HuH-7 (cell line): ENCODE results near the gene PDE4B.

ENCODE experiments used
- DNase-seq: peaks from one replicate; pipeline ENCODE4 v3.0.0; 2011; ENCODE audit warnings: low spot score

Gene PDE4B

DNA sequence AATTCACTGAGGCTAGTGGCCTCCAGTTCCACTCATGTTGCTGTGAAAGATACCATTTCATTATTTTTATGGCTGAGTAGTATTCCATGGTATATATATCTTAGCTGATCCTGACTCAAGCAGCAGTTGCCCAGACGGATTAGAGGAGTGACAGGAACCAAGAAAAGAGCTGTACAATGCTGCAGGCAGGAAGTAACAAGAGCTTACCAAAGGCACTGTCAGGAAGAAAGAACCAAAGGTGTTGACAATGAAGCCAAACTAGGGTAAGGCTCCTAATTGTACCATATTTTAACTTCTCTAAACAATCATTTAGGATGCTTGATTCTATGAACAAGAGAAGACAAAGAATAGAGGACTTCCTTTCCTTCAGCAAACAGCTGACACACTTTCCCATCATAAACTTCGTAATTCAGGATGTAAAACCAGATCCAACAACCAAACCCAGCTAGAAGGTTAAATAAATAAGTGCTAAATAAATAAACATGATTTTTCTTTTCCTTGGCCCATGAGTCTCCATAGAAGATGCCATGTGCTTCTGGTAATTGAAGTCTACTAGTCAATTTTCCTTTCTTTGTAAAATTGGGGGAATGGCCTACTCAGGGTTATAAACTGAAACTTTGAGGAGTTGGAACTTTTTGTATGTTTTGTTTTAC lies 493.0 kb downstream of the PDE4B start:
- DNase-seq: no peak

DNA sequence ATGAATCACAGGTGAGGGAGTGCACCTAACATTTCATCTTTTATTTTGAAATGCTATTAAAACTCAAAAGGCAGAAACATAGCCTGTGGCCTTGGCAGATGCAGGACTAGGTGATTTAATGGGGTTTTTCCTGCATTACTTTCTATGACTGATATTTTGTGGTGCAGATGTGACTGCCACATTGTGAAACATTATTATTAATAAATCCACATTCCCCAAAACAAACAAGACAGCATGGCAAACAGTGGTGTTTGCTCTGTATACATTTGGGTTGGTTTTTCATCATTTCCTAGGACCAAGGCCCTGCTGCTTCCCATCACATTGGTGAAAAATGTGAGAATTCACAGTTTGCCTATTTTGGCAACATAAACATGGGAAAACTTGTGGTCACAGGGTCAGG lies 493.6 kb downstream of the PDE4B start:
- no peak for DNase-seq

DNA sequence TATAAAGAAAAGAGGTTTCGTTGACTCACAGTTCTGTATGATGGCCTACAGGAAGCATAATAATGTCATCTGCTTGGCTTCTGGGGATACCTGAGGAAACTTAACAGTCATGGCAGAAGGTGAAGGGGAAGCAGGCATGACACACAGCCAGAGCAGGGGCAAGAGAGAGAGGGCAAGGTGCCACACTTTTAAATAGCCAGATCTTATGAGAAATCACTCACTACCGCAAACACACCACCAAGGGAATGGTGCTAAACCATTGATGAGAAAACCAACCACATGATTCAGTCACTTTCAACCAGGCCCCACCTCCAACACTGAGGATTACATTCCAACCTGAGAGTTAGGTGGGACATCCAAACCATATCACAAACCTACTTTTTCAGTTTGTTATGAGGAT lies 495.4 kb downstream of the PDE4B start:
- DNase-seq: no peak

DNA sequence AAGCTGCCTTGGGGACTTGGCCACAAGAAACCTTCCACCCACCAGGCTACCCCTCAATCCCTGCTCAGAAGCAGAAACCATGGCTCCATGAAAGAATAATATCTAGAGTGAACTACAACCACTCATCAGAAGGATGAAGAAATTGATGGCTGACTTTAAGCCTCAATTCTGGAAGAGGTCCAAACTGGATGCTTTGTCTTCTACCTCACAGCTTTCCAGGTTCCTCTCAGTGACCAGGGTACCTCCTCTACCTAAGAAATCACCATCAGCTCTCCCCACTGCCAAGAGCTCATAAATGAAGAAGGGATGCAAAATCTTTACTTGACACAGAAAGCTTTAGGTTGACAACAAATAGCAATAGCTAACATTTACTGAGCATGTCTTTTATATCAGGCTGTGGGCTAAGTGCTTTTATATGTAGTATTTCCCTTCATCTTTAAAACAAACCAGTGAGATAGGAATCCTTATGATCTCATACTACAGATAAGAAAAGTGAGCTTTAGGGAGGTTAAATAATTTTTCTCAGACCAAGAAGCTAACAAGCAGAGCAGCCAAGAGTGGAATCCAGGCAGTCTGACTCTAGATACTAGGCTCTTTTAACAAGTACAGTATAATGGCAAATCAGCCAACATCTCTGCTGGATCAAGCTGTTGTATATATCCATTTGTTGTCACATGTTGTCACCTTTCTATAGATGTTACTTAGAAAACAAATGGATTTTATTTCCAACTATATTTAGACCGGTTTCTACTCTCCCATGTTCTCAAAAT lies 498.3 kb downstream of the PDE4B start:
- no peak for DNase-seq

DNA sequence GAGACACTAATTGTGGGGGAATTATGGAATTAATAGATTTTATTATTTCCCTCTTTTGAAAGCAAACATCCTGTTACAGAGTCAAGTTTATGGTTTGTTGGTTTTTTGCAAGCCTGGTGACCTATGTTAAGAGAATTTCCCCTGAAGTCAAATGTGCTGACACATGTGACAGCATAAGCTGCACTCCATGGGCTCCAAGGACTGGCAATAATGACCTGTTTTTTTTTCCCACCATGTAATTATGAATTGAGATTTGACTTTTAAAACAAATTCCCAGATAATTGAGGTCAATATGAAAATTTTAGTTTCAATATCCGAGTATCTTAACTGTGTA lies 498.8 kb downstream of the PDE4B start:
- no peak for DNase-seq

DNA sequence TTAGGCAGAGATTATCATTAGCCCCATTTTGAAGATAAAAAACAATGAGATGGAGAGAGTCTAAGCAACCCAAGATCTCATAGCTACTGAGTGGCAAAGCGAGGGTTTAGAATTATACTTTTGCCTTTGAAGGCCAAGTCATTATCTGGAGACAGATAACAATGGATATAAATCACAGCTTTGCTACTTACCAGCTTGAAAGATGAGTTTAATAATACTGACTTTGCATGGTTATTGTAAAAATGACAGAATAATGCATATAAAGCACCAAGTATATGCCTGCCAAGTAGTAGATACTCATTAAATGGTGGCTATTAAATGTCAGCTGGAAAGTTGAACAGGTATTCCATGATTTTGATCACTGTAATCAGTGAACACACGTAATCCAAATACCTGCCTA lies 499.6 kb downstream of the PDE4B start:
- DNase-seq: no peak

DNA sequence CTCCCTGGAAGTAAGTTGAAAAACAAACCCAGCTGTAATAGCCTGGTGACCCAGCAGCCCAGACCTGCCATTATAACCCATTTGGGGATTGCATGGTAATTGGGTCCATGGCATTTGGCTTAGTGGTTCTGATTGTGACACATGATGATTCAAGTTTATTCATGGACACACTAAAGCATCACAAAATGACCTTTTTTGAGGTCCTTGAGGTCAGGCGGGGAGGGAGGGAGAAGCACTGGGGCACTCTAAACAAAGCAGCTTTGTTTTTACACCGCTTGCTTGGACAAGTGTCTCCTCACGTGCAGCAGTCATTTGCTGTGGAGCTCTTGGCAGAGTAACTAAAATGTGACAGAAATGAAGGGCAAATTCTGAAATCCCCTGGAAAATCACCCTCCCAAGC lies 500.2 kb downstream of the PDE4B start:
- DNase-seq: no peak

DNA sequence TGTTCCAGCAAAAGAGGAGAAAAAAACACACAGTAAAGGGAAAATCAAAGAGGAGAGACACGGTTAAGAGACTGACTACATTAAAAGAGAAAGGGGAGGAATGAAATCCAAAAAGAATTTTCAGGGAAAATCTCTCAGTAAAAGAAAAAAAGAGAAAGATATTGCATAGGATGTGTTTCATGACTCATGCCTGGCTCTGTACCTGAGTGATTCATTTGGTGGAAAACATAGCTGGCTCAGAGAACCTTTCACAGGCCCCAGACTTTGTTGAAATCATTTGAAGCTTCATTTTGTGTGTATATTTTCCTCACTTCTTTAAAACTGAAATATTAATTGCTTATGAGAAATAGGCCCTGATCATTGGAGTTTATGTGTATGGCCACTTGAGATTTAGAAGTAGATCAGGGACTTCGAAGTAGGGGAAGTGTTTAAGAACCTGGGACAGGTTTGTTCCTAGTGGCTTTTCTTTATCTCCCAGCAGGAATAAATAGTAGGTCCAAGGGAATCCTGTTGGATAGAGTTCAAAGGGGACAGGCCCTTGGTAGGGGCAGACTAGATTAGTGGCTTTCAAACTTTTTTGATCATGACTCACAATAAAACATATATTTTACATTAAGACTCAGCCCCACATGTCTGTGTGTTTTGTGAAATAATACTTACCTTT lies 502.1 kb downstream of the PDE4B start:
- no peak for DNase-seq

DNA sequence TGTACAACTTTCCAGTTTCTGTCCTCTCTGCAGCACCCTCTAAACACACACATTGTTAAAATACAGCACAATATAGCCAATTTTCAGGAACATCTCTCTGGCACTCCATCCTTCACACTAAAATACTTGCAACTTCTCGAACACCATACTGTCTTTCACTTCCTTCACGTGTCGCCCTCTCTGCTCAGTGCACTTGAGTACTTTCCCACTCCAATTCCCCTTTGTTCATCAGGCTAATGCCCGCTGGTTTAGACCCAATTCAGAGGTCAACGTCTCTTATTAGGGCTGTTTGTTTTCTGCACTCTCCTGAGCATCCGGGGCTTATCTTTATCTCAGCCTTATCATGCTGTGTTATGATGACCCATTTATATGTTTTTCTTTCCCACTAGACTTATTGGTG lies 503.1 kb downstream of the PDE4B start:
- DNase-seq: no peak

DNA sequence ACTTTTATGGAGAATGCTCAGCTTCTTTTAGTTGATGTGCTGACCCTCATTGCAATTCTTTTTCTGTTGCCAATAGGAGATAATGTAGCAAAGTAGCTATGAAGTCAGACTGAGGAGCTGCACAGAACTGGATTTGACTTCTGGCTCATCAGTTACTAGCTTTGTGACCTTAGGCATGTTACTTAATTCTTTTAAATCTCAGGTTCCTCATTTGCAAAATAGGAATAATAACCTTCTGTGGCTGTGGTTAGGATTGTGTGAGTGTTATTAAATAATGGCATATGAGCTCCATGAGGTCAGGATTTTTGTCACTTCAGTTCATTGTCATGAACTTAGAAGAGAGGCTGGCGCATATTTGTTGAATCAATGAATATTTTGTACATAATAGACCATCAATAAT lies 503.7 kb downstream of the PDE4B start:
- DNase-seq: no peak

DNA sequence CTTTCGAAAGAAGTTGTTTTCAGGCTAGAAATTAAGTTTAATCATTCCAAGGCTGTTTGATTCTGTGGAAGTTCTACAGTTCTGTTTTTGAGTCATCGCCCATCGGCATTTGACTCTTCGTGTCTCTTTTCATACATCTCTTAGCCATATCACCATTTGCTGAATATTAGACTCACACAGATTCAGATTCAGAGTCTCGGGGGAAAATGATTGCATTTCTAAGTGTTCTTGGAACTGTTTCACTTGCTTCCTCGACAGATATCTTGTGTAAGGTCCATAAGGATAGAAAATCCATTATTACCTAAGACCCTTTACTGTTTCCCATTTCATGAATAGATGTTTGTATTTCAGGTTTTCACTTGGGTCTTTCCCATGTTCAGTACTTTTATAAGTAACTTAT lies 504.3 kb downstream of the PDE4B start:
- DNase-seq: no peak

DNA sequence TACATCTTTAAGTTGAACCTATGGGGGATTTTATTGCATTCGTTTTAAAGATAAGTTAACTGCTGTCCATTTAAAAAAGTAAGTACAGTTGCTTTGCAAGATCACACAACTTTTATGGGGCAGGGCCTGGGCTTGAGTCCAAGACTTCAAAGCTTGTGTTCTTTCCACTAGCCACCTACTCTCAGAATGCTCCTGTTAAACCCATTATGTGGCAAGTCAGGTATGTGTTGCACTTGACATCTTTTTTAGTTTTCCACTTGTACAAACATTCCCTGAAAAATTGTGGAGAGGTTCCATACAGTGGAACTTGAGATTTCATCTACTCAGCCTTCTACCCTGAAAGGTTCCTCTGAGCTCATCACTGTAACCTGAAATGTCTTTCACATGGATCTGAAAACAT lies 505.8 kb downstream of the PDE4B start:
- no peak for DNase-seq

DNA sequence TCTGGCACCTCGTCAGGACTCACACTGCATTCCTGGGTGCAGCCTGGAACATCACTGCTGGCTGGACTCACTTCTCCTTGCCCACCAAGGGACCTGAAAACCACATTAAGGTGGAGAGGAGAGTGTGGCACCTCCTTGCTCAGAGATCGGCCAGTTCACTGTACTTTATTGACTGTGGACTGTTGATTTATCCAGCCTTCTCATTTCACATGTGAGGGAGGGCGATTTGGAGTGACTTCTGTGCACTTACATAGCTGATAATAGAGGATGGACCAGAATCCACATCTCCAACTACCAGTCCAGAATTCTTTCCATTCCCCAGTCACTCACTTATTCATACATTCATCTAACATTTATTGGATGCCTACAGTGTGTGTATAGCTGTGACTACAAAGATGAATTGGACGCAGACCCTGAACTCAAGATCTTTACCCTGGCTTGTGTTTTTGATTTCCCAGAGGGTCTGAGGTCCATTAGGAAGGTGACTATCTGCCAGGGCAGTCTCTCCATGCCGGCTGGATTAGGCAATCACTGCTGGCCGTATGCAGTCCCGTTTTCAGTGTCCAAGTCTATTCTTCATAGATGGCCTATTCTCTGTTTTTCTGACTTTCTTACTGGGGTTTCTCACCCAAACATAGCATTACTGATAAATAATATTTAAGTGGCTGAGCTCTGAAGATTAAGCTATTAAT lies 507.7 kb downstream of the PDE4B start:
- no peak for DNase-seq

DNA sequence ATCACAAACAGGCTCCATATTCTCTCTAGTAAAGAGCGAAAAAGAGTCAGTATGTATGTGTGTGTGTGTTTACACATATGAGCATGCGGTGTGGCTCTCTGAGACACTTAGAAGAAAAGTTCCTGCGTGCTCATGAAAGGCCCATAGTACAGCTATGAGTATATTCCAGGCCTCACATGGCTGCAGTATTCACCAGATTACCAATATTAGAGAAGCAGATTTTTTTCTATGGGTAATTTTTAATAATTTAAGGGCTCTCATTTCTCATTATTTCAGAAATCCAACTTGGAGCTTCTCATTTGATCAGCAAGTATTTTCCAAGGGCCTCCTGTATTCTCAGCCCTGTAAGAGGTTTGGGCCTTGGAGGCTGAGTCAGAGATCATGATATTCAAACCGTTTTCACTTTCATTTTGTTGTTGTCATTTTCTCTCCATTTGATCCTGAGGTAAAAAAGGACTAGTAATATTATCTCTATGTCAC lies 508.3 kb downstream of the PDE4B start:
- DNase-seq: no peak

DNA sequence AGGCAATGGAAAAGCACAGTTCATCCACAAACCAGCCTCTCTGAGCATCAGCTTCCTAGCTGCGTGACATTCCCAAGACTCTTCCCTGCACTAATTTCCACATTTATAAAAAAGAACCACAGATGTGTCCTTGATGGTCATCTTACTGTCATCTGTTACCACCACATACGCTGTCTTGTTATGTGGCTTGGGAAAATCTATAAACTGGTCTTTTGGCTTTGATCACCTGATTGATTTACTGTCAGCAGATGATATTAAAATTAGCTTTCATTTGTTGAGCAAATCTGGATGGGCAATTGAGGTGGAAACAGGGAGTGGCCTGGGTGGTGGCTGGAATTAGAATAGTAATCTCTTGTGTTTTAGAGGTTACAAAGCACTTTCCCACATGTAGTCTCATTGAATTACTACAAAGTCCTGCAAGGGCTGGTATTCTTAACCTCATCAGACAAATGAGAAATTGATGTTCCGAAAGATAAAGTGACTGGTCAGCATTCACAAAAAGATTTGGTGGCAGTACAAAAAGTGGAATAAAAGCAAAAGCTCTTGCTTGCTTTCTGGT lies 509.6 kb downstream of the PDE4B start:
- no peak for DNase-seq

DNA sequence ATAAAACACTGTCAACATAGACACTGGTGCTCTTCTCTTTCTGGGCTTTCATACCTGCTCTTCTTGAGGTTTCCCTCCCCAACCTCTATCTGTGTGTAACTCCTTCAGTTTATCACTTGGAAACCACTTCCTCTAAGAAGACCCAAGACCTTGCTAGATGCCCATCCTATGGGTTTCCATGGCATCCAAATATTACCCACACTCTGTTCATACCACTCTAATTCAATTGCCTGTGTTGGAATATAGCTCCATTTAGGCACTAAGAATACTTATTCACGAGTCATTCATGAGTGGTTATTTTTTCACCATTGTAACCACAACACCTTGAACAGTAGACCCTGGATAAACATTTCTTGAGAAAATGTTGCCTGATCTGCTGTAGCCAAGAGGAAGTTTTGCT lies 510.1 kb downstream of the PDE4B start:
- DNase-seq: no peak

DNA sequence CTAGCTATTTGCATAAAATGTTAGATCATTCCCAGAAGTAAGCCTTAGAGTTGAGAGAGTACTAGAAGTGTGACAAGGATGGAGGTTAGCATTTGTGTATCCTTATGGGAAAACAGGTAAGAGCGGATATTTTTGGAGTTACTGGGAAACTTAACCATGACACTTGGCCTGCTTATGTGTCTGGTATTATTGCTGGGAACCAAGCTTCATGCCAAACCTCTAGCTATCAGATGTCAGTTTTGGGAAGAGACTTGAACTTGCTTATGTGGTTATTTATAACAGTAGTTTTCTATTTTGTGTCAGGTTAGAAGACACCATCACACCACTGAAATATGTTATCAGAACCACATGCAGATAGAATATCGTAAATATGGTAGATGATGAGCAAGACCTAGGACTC lies 511.0 kb downstream of the PDE4B start:
- DNase-seq: no peak

DNA sequence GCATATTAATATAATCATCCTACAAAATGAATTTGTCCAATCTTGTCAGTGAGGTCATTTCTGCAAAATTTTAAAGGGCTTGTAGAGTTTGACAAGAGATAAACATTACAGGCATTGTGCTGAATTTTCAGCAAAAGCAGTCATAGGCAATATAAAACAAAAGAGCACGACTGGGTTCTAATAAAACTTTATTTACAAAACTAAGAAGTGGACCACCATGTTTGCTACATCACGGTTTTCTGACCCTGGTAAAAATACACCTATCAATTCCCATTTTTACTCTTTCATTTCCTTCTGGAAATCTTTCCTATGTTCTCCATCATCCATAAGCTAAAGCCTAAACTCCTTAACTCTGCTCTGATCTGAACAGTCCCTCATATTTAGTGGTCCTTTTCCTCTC lies 511.4 kb downstream of the PDE4B start:
- no peak for DNase-seq

DNA sequence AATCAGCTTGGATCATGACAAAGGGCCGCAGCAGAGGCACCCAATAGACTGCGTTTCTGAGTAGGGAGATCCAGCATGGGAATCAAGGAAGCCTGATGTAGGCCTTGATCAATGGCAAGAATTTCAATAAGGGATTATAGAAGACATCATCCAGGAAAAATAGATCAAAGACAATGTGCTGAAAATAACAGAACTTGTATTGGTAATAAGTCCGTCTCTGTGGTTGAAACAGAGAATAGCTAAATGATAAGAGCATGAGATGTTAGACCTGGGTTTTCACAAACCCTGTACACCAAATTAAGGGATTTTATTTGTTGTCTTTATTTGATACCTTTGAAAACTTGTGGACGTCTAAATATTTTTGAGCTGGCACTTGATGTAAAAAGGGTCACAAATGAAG lies 513.2 kb downstream of the PDE4B start:
- no peak for DNase-seq

DNA sequence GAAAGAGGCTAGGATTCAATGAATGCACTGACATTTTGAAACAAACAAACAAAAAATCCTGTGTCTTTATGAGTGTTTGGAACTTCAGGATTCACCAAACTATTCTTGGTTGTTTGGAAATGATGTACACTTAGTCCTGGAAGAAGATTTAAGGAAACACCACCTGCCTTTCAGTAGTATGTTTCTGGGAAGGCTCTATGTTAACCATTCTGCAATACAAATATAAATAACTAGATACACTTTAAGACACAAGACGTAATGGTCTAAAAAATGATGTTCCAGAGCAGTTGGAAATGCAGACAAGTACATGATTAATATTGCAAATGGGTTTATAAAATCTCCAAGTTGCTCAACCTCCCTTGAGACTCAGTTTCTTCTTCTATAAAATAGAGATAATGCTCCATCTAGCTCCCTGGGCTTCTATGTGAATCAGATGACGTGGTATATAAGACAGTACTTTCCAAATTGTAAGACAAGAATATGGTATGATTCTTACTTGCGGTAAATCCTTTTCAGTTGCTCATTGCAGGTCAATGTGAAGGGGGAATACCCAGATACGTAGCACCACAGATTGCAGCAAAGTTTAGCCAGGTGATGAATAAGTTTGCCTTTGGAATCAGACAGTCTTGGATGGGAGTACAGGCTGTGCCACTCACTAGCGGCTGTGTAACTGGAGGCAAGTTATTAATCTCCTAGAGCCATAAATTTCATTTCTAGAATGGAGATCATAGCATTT lies 516.5 kb downstream of the PDE4B start:
- no peak for DNase-seq

DNA sequence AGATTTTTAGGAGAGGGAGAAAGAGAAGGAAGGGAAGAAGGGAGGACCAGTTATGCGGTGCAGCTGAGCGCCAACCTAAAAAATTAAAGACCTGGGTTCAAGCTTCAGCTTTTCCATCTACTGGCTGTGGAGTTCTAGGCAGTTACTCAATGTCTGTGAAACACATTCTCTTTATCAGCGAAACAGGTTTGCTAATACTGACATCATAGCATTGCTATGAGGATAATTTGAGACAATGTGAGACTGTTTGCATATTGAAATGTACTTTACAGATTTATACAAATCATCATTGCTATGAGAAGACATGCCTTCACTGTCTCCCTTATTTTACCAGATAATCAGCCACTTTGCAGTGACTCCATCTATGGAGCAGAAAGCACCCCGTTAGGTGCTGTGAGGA lies 518.4 kb downstream of the PDE4B start:
- no peak for DNase-seq

DNA sequence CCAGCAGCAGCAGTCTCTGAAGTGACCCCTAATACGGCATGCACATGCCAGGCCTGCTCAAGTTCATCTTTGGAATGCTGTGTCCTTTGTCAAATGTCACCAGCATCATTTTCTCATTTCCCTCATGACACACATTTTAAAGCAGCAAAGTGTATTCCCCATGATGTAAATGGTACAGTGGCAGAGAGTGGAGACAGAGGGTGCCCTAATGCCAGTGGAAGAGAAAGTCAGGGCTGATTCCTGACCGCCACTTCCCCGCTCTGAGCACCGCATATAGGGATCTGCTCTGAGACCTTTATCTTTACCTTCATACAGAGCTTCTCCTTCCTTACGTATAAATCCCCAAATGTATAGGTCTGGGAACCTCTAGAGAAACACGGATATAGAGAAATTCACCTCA lies 518.9 kb downstream of the PDE4B start:
- DNase-seq: no peak
